Measurements from ENCODE around the gene ZC3H6.
"Not testable (repeated sequence)": the region's sequence is repeated elsewhere in the genome, so short reads cannot be mapped to it uniquely, and the experiment has no call there.

ZC3H6 gene

DNA sequence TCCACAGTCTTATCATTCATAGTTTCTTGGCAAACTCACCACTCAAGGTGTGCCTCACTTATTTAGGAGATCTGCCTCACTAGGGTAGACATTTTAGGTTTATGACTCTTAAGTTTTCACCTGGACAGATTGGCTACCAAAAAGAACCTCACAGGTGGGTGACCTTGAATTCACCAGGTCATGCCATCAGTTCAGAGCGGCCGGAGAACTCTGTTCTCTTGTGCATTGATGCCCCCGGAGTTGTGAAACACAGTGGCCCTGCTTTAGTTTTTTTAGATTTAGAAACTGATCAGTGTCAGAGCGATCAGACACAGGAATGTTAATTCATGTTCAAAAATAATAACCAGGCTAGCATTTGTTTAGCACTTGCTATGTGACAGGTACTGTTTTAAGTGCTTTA lies 6.7 kb downstream of the ZC3H6 start:
- DNase-seq: not testable (repeated sequence)

DNA sequence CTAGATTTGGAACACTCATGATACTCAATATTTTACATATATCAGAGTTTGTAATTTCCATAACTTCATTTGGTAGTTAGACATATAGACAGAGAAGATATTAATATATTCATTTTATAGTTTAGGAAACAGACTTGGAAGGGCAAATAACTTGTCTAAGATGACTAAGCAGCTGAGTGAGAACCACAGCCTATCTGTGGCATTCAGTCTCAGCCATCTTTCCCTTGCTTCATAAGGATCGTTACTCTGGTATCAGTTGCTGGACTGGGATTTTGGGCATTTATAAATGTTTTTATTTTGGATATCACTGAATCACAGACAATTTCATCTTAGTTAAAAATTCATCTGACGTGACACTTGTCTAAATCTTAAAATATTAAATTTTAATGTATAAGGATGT lies 8.1 kb downstream of the ZC3H6 start:
- not testable (repeated sequence) for DNase-seq

DNA sequence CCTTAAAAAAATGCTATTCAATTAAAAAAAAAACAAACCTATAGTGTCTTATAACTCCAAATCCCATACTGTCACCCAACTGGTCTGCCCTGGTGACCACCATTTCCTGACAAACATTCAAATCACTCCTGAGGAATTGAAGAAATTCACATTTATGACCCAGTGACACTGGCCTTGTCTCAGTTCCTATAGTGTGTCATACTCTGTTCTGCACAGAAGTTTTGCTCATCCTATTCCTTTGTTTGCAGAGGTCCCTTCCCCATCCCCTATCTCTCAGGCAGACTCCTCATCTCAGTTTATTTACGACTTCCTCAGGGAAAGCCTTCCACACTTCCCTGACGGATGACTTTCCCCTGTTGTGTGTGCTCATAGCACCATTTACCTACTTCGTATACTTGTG lies 14.7 kb downstream of the ZC3H6 start:
- no peak for DNase-seq

DNA sequence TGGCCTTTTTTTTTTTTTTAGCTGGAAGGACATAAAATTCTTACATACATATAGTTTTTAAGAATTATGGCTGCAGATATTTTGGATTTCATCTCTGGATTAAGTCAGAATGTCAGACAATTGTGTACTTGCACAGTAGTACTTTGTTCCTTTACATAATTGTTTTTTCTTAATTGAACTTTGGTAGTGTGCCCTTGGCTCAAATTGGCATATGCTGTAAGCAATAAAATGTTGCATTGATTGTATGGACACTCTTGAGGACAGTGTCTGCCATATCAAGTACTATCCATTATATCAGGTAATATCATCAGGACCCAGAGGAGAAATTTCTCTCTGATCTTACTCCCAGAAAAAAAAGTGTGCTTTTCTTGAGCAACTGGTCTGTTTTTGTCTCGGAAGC lies 15.3 kb downstream of the ZC3H6 start:
- no peak for DNase-seq

DNA sequence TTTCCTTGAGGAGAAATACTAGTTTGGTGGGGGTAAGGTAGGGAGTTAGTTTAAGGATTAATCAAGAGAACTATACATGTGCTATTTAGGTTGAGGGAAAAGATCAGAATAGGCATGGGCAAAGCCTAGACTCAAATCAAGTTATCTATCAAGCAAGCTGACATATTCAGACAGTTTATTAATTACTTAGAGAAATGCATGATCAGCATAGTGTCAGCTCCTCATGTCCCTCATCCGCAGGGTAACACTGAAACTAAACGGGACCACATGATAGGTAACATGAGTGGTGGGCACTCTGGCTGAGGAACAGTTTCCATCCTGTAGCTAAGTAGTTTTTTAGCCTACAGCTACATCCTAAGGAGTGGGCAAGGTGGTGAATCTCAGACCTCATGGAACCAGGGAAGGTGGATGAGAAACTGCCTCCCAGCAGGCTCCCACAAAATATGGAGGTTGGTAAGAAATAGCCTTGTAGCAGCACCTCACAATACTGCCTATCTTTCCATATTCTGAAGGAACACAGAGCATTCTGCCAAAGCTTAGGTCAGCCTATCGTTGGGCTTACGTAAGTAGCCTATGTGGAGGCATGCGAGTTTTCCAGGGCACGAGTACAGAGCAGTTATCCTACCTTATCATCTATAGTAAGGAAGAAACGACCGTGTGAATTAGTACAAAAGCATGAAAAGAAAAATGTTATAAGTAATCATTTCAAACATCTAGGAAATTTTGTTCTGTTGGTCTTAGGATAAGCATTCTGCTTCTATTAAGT lies 18.4 kb downstream of the ZC3H6 start:
- DNase-seq: no peak

DNA sequence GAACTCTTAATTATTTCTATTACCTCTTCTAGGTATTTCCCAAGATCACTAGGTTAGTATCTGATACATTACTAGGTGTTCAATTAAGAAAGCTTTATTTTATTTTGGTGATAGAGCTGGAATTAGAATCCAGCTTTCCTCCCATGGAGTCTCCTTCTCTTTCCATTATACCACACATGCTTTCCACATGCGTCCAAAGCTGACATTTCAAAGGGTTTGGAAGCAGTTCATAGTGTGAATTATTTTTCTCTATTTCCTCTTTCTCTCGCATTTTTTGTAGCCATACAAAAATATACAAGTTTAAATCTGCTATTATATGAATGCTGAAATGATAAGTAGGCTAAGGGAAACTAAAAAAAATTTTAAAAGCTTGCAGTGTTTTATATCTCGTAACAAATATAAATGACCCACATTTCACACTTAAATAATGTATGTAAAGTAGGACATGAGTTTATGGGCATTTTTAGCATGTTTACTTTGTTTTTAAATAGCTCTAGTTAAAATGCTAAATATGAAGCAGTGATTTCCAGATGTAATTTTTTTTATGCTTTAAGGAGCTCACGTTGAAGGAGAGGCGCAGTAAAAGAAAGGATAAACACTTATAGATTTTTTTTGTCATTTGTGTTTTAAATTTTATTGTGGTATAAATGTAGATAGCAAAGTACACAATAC lies 20.1 kb downstream of the ZC3H6 start:
- DNase-seq: no peak

DNA sequence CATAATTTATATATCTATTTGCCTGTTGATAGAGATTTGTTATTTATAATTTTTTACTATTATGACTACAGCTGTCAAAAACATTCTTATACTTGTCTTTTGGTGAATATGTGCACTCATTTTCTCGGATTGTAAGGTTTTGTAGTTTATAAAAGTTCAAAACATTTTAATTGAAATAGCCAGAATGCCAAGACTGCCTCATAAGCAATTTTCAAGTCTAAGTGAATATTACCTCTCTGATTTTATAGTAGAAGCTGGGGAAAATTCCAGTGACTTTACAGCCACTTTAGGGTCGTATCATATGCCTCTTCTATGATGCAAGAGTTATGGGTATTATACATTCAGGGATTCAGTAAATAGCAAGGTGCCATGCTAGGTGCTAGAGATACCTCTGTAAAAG lies 21.0 kb downstream of the ZC3H6 start:
- DNase-seq: no peak

DNA sequence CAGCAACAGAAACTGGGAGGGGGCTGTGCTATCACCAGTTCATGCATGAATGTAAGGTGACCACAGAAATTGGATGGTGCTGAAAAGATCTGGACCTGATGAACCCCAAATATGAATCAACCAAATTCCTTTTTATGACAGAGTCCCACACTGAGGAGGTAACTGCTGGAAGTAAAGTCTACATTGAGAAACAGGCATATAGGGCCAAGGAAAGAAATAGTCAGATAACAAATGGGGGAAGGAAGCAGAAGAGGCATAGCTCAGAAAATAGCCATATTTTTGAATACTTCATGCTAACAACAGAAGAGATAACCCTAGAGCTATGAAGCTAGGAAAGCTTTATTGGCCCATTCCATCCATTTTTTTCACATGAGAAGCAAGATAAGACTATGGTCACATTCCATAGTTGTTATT lies 25.8 kb downstream of the ZC3H6 start:
- DNase-seq: no peak

DNA sequence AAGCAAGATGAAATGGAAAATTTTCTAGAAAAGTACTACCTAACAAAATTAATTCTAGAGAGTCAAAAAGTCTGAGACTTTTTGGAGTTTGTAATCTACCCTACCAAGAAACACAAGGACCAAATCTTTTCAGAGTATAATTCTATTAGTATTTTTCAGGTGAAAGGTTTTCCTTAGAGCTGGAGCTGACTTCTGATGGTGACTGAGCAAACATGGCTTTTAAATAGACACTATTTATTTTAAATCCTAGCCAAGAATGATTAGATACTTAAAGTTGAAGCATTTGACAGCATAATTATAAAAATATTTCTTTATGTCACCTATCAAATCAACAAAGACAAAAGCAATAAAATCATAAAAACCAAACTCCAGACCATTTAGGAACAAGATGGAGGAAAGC lies 26.6 kb downstream of the ZC3H6 start:
- DNase-seq: no peak

DNA sequence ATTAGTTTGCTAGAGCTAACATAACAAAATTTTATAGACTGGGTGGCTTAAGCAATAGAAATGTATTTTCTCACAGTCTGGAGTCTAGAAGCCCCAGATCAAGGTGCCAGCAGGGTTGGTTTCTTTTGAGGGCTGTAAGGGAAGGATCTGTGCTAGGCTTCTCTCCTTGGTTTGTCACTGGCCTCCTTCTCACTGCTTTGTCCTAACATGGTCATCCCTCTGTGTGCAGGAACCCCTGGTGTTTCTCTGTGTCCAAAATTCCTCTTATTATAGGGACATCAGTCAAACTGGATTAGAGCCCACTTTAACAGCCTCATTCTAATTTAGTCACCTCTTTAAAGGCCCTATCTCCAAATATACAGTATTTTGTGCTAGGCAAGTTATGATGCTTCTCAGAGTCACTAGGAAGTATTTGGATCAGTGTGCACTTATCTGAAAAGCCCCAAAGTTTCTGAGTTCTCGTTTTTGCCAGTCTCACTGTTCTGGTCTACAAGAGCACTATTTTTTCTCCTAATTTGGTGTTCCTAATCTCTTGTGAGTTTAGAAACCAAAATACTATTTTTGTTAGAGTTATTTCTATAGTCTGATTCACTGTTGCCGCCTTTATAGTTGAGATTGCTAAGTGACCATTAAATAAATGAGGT lies 29.0 kb downstream of the ZC3H6 start:
- no peak for DNase-seq

DNA sequence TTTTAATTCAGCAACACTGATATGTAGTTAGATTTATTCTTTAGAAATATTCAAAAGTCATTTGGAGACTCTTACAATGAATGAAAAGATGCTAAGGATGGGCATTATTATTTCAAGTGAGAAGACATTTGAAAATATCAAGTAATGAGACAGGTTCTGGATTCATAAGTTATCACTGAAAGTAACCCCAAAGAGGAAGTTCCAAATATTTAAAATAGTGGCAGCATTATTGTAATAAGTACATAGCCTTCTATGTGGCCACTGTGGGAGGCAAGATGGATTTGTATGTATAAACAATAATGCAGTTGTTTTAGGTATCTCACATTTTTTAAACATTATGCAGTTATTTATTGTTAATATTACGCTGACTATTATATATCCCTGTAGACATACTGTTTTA lies 29.7 kb downstream of the ZC3H6 start:
- DNase-seq: no peak

DNA sequence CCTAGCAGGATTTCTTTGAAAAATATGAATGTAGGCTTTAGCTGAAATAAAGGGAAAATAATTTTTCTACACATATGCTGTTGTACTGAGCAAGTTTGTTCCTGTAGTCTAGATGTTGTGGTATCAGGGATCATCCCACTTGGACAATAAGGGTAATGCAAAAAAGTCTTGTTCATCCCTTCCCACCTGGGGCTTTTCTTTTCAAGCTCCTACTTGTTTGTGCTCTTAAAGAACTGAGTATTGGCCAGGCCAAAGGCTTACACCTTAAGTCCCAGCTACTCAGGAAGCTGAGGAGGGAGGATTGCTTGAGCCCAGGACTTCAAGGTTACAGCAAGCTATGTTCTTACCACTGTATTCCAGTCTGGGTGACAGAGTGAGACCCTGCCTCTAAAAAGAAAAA lies 35.5 kb downstream of the ZC3H6 start:
- no peak for DNase-seq

DNA sequence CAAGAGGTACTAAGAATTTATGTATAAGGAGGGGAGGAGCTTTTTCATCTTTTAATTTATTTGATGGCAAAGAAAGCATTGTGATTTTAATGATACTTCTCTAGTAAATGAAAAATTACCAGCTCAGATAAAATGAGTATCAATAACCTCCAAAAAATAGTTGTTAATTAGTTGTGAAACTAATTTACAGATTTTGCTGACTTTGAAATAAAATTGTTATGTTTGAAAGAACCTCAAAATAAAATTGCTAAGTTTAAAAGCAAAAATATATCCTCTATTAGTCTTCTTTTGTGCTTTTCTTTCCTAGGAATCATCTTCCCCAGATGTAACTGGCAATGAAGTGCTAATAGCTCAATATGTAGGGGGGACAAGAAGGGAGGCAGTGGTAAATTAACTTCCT lies 36.5 kb downstream of the ZC3H6 start:
- no peak for DNase-seq

DNA sequence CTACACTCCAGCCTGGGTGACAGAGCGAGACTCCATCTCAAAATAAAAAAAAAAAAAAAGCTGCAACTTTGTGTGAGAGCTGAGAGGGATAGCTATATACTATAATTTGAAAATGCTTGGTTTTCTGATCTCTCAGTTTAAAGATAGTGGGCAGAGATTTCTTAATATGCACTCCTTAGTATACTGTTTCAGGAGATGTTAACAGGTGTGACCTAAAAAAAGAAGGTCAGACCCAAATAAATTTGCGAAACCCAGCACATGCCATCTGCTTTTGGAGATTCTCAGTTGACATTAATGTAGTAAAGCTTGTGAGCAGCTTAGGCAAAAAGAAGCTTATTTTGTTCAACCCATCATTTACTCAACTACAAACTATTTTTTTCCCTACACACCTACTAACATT lies 37.4 kb downstream of the ZC3H6 start:
- no peak for DNase-seq

DNA sequence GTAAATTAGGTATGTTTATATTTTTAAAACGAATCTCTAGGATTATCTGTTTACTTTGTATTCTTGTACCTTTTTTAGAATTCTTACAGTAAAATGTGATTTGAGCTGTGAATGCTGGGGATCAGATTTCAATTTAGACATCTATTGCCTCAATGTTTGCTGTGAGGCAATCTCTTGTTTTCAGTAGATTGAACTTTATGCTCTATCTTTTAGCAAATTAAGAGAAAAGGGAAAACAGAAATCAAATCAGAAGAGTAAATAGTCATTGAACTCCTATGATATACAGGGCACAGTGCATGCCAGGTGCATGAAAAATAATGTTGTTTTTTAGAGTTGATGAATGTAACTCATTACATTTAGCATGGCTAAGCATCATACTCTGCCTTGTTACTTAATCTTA lies 39.5 kb downstream of the ZC3H6 start:
- DNase-seq: no peak

DNA sequence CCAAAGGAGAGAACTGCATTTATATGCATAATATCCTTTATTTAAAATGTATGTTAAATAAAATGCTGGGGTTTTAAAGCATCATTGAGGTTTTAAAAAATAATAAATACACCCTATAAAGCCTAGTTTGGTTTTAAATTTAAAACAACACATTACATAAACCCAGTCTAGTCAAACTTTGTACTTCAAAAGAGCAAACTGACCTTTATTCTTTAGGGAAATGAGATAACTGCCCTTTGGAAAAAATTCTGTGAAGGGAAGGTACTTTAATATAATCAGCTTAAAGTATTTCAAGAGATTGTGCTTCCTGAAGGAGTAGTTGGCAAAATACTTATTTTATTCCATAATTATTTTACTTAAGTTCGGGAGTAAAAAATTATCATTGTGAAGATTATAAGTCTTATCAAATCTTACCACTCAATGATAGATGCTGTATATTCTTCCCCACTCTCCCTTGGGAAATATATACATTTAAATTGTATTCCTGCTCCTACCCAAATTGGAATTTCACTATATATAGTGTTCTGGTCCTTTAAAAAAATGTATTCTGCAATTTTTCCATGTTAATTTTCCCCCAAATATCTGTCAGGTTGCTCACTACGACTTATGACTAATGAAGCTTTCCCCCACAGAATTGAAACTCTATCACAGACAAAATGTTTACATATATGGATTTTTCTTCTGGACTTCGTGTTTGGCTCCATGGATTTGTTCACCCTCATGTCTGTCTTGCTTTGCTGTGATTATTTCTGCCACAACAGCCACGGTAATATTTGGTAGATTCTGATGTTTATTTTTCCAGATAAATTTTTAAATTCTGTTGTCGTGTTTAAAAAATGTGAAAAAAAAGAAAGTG lies 42.1 kb downstream of the ZC3H6 start:
- no peak for DNase-seq

DNA sequence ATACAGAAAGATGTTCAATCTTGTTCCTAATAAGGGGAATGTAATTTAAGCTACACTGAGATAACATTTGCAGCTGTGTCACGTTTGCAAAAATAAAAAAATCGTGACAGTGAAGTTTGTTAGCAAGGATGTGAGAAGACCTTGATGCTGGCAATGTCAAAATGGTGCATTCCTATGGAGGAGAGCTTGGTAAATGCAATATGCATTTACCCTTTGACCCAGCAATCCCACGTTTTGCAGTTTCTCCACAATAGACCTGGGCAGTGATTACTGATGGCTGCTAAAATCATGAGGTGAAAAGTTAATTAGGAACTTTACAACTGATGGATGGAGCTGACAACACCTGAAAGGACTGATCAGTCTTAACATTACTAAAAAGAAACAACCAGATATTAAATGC lies 43.1 kb downstream of the ZC3H6 start:
- DNase-seq: no peak

DNA sequence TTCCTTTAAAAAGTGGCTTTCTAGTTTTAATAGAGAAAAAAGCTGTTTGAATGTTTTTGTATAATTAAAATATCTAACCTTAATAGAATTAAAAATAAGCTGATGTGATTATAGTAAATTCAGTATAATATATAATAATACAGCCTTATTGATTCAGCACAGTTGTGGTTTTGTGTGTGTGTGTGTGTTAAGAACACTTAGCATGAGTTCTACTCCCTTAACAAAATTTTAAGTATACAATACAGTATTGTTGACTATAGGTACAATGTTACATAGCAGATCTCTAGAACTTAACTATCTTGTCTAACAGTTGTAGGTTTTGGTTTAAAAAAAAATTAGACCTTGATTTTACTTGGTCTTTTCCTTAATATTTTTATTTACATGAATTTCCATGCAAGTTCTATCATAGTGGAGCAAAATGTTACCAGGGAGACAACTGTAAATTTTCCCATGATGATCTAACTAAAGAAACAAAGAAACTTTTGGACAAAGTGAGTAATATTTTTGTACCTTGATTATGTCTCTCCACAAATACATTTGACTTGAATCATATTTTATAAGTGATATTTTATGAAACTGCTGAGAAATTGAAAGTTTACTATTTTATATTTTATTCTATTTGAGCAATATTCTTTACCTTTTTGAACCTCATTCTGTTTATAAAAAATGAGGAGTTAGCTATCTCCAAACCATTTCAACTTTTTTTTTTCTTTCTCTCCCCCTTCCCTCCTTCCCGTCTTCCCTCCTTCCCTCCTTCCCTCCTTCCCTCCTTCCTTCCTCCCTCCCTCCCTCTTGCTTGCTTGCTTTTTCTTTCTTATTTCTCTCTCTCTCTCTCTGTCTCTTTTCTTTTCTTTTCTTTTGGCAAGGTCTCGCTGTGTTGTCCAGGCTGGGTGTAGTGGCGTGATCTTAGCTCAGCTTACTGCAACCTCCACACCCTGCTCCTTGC lies 46.3 kb downstream of the ZC3H6 start:
- DNase-seq: no peak

DNA sequence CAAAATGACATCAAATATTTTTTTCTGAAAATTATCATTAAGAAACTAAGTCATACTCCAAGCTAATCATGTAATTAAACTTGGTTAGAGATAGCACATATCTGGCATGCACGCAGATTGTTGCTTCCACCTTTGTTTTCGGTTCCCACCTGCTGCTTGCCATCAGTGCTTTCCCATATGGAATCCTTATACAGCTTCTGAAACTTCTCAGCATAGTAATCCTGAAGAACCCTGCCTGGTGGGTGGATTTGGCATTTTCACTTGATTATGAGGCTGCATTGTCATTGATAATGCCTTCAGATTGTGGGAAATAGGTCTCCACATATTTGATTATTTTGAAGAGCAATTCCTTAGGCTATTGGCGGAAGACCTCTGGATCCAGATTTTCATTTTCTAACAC lies 47.5 kb downstream of the ZC3H6 start:
- no peak for DNase-seq

DNA sequence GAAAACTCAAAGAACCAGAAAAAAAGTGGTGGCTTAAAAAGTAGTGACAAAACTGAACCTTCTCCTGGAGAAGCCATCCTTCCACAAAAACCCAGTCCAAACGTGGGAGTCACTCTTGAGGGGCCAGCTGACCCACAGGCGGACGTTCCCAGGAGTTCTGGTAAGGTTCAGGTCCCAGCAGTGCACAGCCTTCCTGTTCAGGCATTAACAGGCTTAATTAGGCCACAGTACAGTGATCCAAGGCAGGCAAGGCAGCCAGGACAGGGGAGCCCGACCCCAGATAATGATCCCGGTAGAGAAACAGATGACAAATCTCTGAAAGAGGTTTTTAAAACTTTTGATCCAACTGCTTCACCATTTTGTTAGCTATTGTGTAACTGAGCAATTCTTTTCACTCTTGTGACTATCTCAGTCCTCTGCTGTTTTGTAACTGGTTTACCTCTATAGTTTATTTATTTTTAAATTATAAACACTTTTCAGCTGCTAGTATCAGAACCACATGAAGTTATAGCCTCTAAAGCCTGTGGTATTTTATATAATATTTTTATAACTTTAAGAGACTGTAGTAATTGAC lies 56.8 kb downstream of the ZC3H6 start:
- no peak for DNase-seq

DNA sequence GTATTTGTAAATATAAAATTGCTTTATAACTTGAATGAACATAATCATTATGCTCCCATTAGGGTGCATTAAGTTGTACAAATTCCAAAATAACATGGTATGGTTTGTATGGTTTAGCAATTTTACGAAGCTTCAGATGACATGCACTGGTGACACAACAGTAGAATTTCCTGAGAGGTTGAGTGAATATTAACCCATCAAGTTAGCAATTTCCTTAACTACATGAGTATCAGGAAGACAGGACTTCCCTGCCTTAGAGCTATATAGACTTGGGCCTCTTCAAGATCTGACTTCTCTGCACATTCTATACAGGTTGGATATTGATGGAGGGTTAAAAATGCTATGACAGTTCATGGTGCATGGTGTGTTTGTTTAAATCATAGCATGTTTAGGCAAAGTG lies 60.2 kb downstream of the ZC3H6 start:
- DNase-seq: no peak

DNA sequence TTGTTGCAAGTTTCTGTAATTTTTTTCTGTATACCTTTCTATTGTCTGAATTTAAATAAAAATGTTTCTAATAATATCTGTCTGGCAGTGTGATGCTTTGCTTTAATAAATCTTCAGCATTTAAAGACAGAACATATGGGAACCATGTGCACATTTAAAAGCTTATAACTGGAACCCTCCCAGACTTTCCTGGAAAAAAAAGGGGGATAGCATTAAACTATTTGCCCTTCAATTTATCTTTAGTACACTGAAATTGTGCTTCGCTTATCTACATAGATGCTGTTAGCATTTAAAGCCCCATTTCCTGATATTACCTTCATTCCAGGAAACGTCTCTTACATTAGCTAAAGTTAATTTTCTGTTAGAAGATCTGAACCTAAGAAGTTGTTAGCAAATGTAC lies 64.6 kb downstream of the ZC3H6 start:
- no peak for DNase-seq

Data from DMS 273 treated with DMSO at 0.1 percent for 48 hours (cell line).